ENCODE data around the gene ISG15. TPM values are rescaled to one million over a fixed set of nuclear protein-coding genes. Genes with fewer than 3 reads are reported as not detected.

Gene ISG15
- total and polyA plus RNA-seq, 2 of the 13 experiments (the other 11 are each of a cell fraction or from before 2014, with no cell fraction given): 42.1 to 54.9 TPM

DNA sequence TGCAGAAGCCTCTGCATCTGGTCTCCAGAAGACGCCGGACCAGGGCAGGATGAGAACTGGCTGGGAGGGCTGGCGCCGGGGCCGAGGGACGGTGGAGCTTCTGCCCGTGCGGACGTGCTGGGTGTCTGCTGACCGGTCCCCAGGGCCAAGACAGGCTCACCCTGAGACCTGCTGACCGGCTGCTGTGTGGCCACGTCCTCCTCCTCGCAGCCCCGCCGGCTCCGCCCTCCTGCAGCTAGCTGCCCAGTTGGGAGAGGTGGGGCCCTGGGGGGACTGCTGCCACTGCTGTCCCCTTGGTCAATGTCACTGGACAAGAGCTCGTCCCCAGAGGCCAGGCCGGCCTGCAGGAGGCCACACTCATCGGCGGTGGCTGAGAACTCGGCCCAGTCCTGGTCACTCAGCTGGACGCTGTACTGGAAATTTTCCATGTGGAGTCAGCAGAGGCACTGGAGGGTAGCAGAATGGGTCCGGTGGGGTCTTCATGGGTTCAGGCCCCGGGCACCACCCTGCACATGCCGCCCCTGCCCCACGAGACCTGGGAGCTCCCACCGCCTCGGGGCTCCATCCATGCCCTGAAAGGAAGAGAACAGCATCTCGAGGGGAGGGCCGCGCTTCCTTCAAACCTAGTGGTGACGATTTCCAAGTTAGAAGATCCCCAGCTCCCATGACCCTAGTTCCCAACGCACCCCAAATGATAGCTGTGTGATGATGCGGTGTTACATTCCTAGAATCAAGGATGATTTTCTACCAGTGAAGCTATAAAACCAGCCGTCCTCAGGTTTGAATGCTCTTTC is 32.5 kb upstream of the ISG15 start (continued):
- TF ChIP-seq ZBTB20 (CRISPR knock-in tag; IDR thresholded peaks at IDR 0.05; ENCODE audit: borderline replicate concordance, low read depth): peak; percentile 62; the same call in 1 of the 2 replicates
- TF ChIP-seq YEATS4 (CRISPR knock-in tag; IDR thresholded peaks at IDR 0.05; ENCODE audit: borderline replicate concordance): peak; percentile 20; the same call in 1 of the 2 replicates
- no peak for TF ChIP-seq ISX (CRISPR knock-in tag; conservative IDR thresholded peaks at IDR 0.05)
- TF ChIP-seq ZFYVE20 (CRISPR knock-in tag; IDR thresholded peaks at IDR 0.05; ENCODE audit: borderline replicate concordance, low read depth): no peak
- peak; percentile 60; the same call in 1 of the 2 replicates for TF ChIP-seq SPEN (CRISPR knock-in tag; IDR thresholded peaks at IDR 0.05; ENCODE audit: low read depth)
- peak; percentile 54; the same call in 1 of the 2 replicates for TF ChIP-seq ZBTB38 (CRISPR knock-in tag; IDR thresholded peaks at IDR 0.05)
- TF ChIP-seq, protein P1, sequence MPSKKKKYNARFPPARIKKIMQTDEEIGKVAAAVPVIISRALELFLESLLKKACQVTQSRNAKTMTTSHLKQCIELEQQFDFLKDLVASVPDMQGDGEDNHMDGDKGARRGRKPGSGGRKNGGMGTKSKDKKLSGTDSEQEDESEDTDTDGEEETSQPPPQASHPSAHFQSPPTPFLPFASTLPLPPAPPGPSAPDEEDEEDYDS (CRISPR knock-in tag; IDR thresholded peaks at IDR 0.05): peak; percentile 68; the same call in 1 of the 2 replicates
- no peak for TF ChIP-seq ZNF83 (CRISPR knock-in tag; IDR thresholded peaks at IDR 0.05; ENCODE audit: borderline replicate concordance)
- peak; percentile 33; the same call in 1 of the 2 replicates for TF ChIP-seq ZNF788 (CRISPR knock-in tag; IDR thresholded peaks at IDR 0.05; ENCODE audit: borderline replicate concordance)
- TF ChIP-seq, protein P2, sequence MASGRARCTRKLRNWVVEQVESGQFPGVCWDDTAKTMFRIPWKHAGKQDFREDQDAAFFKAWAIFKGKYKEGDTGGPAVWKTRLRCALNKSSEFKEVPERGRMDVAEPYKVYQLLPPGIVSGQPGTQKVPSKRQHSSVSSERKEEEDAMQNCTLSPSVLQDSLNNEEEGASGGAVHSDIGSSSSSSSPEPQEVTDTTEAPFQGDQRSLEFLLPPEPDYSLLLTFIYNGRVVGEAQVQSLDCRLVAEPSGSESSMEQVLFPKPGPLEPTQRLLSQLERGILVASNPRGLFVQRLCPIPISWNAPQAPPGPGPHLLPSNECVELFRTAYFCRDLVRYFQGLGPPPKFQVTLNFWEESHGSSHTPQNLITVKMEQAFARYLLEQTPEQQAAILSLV (CRISPR knock-in tag; IDR thresholded peaks at IDR 0.05; ENCODE audit: borderline replicate concordance): peak; percentile 38; the same call in 1 of the 2 replicates
- peak; percentile 41; the same call in 1 of the 2 replicates for TF ChIP-seq HDAC2 (CRISPR knock-in tag; IDR thresholded peaks at IDR 0.05)
- TF ChIP-seq, protein P3, sequence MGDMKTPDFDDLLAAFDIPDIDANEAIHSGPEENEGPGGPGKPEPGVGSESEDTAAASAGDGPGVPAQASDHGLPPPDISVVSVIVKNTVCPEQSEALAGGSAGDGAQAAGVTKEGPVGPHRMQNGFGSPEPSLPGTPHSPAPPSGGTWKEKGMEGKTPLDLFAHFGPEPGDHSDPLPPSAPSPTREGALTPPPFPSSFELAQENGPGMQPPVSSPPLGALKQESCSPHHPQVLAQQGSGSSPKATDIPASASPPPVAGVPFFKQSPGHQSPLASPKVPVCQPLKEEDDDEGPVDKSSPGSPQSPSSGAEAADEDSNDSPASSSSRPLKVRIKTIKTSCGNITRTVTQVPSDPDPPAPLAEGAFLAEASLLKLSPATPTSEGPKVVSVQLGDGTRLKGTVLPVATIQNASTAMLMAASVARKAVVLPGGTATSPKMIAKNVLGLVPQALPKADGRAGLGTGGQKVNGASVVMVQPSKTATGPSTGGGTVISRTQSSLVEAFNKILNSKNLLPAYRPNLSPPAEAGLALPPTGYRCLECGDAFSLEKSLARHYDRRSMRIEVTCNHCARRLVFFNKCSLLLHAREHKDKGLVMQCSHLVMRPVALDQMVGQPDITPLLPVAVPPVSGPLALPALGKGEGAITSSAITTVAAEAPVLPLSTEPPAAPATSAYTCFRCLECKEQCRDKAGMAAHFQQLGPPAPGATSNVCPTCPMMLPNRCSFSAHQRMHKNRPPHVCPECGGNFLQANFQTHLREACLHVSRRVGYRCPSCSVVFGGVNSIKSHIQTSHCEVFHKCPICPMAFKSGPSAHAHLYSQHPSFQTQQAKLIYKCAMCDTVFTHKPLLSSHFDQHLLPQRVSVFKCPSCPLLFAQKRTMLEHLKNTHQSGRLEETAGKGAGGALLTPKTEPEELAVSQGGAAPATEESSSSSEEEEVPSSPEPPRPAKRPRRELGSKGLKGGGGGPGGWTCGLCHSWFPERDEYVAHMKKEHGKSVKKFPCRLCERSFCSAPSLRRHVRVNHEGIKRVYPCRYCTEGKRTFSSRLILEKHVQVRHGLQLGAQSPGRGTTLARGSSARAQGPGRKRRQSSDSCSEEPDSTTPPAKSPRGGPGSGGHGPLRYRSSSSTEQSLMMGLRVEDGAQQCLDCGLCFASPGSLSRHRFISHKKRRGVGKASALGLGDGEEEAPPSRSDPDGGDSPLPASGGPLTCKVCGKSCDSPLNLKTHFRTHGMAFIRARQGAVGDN (CRISPR knock-in tag; IDR thresholded peaks at IDR 0.05): peak; percentile 82

All from HepG2 (cell line).